ENCODE results near the gene COL5A1. TPM values are rescaled to one million over a fixed set of nuclear protein-coding genes. Genes with fewer than 3 reads are reported as not detected.
"Not testable (repeated sequence)": the region's sequence is repeated elsewhere in the genome, so short reads cannot be mapped to it uniquely, and the experiment has no call there.

The COL5A1 gene
- total RNA-seq, 8 experiments from 2014 or later = 1.9 to 141 (median 3.6) TPM

GRCh38 chr9:134709512-134710270 lies 68.1 kb downstream of the COL5A1 start:
- no peak for ATAC-seq (replicated peaks in 6 of 8)
- in situ Hi-C loops (cut with MboI; ENCODE audit: low pct_unique_long_range_greater_than_20kb in 2 of 9, low sequenced_read_pairs in 9 of 9, unreplicated experiment in 9 of 9) = no loop called here
- no peak overlapping the region for H3K27ac ChIP-seq
- H3K4me1 ChIP-seq (replicated peaks in 1 of 2) = peaks cover 28 to 29% of the 10 kb centered on the region in 2 donors
- no peak overlapping the region for H3K4me3 ChIP-seq
- 93 to 100% (median 100%) methylated on average over 1 to 8 of the region's 29 CpGs; no CpG with 5 or more reads in 7 of the 10 experiments for WGBS, 10 experiments

DNA sequence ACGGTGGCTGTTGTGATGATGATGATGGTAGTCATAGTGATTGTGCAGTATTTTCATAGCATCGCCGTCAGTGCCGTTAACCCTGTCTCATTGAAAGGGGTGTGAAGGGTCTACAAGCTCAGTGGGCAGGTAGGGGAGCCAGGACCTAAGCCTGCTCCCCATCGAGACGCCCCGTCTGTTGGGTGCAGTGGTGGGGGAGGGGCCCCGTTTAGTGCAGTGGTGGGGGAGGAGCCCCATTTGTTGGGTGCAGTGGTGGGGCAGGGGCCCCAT lies 68.6 kb downstream of the COL5A1 start:
- in situ Hi-C loops (cut with MboI; ENCODE audit: low pct_unique_long_range_greater_than_20kb in 2 of 9, low sequenced_read_pairs in 9 of 9, unreplicated experiment in 9 of 9) = no loop called here
- no peak for ATAC-seq (replicated peaks in 6 of 8)
- 100% methylated on average over 3 of the region's 8 CpGs; no CpG with 5 or more reads in 9 of the 10 experiments for WGBS, 10 experiments
- Histone ChIP-seq H3K4me1 (replicated peaks in 1 of 2) (peaks cover 23 to 24% of the 10 kb centered on the region in 2 donors), H3K4me3 (no peak overlapping the region), H3K27ac (no peak overlapping the region)

DNA sequence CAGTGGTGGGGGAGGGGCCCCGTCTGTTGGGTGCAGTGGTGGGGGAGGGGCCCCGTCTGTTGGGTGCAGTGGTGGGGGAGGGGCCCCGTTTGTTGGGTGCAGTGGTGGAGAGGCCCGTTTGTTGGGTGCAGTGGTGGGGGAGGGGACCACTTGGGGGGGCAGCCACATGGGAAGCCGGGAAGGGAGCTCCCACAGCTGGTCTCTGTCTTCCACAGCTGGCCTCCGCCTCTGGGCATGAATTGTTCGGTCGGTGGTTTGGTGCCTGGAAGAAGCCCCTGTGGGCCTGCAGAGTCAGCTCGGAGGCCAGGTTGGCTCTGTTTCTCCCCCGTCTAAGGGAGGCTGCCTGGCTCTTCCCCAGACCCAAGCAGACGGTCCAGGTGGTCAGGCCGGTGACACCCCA lies 69.3 kb downstream of the COL5A1 start:
- WGBS, 10 experiments = 20% methylated on average over 1 of the region's 12 CpGs; no CpG with 5 or more reads in 9 of the 10 experiments
- no peak overlapping the region for H3K27ac ChIP-seq
- in situ Hi-C loops (cut with MboI; ENCODE audit: low pct_unique_long_range_greater_than_20kb in 2 of 9, low sequenced_read_pairs in 9 of 9, unreplicated experiment in 9 of 9) = no loop called here

GRCh38 chr9:134712243-134712642 lies 70.6 kb downstream of the COL5A1 start:
- WGBS, 10 experiments = no CpG with 5 or more reads among the region's 2 CpGs
- ATAC-seq (replicated peaks in 6 of 8) = no peak
- peaks cover 15% of the 10 kb centered on the region in 2 donors for H3K4me1 ChIP-seq (replicated peaks in 1 of 2)
- in situ Hi-C loops (cut with MboI; ENCODE audit: low pct_unique_long_range_greater_than_20kb in 2 of 9, low sequenced_read_pairs in 9 of 9, unreplicated experiment in 9 of 9) = no loop called here
- H3K4me3 ChIP-seq = no peak overlapping the region
- no peak overlapping the region for H3K27ac ChIP-seq

More for the DNA sequence above, 69.3 kb downstream of the COL5A1 start:
- ATAC-seq (replicated peaks in 6 of 8) = no peak
- no peak overlapping the region for H3K4me3 ChIP-seq
- H3K4me1 ChIP-seq (replicated peaks in 1 of 2) = peaks cover 21 to 23% of the 10 kb centered on the region in 2 donors

GRCh38 chr9:134712926-134713325 lies 71.3 kb downstream of the COL5A1 start:
- WGBS, 10 experiments = 53 to 83% methylated on average over 3 to 4 of the region's 10 CpGs; no CpG with 5 or more reads in 8 of the 10 experiments
- H3K4me1 ChIP-seq (replicated peaks in 1 of 2) = peaks cover 8% of the 10 kb centered on the region in 2 donors
- H3K4me3 ChIP-seq = no peak overlapping the region
- in situ Hi-C loops (cut with MboI; ENCODE audit: low pct_unique_long_range_greater_than_20kb in 2 of 9, low sequenced_read_pairs in 9 of 9, unreplicated experiment in 9 of 9) = no loop called here
- ATAC-seq (replicated peaks in 6 of 8) = peak in 5 of 8 experiments; percentile 35 to 69 (median 65)
- H3K27ac ChIP-seq = peak overlapping the region in 1 of 2 donors; percentile 33

GRCh38 chr9:134715536-134715935 lies 73.9 kb downstream of the COL5A1 start:
- H3K4me1 ChIP-seq (replicated peaks in 1 of 2); H3K4me3 ChIP-seq; in situ Hi-C loops (cut with MboI; ENCODE audit: low pct_unique_long_range_greater_than_20kb in 2 of 9, low sequenced_read_pairs in 9 of 9, unreplicated experiment in 9 of 9); H3K27ac ChIP-seq; ATAC-seq (replicated peaks in 6 of 8): not testable (repeated sequence)
- WGBS, 10 experiments = 20 to 100% (median 68%) methylated on average over 1 to 2 of the region's 5 CpGs; no CpG with 5 or more reads in 4 of the 10 experiments

- Histone ChIP-seq H3K27ac (no peak overlapping the region), H3K4me3 (no peak overlapping the region), H3K4me1 (replicated peaks in 1 of 2) (no peaks in the 10 kb centered on the region)
- ATAC-seq (replicated peaks in 6 of 8) = no peak
- in situ Hi-C loops (cut with MboI; ENCODE audit: low pct_unique_long_range_greater_than_20kb in 2 of 9, low sequenced_read_pairs in 9 of 9, unreplicated experiment in 9 of 9) = no loop called here
- WGBS, 10 experiments = 13 to 100% (median 83%) methylated on average over 1 to 7 of the region's 8 CpGs; no CpG with 5 or more reads in 6 of the 10 experiments
Observed at GRCh38 chr9:134716067-134716466, 74.5 kb downstream of the COL5A1 start.

DNA sequence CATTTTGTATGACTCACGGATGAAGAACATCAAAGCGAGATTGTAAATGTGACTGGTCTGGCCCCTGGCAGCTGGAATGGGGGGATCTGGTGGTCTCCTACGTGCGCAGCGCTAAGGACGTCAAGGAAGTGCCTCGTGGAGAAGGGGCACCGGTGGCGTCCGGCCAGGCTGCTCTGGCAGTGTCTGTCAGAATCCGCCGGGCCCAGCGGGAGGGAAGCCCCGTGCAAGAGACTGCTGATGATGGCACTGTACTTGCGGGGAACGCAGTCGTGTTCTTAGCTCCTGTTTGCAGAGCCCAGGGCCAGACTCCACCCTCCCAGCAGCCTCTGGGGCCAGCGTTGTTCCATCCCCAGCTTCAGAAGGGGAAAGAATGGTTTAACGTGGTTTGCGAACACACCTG lies 75.5 kb downstream of the COL5A1 start:
- Histone ChIP-seq H3K27ac (no peak overlapping the region), H3K4me3 (no peak overlapping the region), H3K4me1 (replicated peaks in 1 of 2) (no peaks in the 10 kb centered on the region)
- 80 to 96% (median 87%) methylated on average over 2 to 11 of the region's 20 CpGs; no CpG with 5 or more reads in 5 of the 10 experiments for WGBS, 10 experiments
- no peak for ATAC-seq (replicated peaks in 6 of 8)
- in situ Hi-C loops (cut with MboI; ENCODE audit: low pct_unique_long_range_greater_than_20kb in 2 of 9, low sequenced_read_pairs in 9 of 9, unreplicated experiment in 9 of 9) = no loop called here

GRCh38 chr9:134717924-134718645 lies 76.5 kb downstream of the COL5A1 start:
- in situ Hi-C loops (cut with MboI; ENCODE audit: low pct_unique_long_range_greater_than_20kb in 2 of 9, low sequenced_read_pairs in 9 of 9, unreplicated experiment in 9 of 9) = no loop called here
- H3K4me1 ChIP-seq (replicated peaks in 1 of 2) = no peaks in the 10 kb centered on the region
- no peak overlapping the region for H3K4me3 ChIP-seq
- peak in 1 of 8 experiments; percentile 33 for ATAC-seq (replicated peaks in 6 of 8)
- no peak overlapping the region for H3K27ac ChIP-seq
- 77 to 90% (median 86%) methylated on average over 1 to 12 of the region's 24 CpGs; no CpG with 5 or more reads in 6 of the 10 experiments for WGBS, 10 experiments

DNA sequence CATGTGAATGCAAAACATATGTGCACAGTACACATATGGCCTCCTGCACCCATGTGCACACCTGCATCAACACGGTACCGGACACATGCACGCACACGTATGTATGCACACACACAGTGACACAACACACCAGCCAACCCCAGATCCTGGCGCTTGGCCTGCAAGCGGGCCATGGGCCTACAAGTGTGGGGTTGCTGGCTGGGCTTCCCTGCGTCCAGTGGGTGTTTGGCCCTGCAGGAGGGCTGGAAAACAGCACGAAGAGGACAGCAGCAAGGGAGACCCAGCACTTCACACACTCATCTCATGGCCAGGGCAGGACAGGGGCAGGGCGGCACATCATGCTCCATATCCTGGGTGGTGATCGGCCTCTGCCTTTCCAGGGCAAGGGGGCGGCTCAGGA lies 77.7 kb downstream of the COL5A1 start:
- no peak overlapping the region for H3K27ac ChIP-seq

DNA sequence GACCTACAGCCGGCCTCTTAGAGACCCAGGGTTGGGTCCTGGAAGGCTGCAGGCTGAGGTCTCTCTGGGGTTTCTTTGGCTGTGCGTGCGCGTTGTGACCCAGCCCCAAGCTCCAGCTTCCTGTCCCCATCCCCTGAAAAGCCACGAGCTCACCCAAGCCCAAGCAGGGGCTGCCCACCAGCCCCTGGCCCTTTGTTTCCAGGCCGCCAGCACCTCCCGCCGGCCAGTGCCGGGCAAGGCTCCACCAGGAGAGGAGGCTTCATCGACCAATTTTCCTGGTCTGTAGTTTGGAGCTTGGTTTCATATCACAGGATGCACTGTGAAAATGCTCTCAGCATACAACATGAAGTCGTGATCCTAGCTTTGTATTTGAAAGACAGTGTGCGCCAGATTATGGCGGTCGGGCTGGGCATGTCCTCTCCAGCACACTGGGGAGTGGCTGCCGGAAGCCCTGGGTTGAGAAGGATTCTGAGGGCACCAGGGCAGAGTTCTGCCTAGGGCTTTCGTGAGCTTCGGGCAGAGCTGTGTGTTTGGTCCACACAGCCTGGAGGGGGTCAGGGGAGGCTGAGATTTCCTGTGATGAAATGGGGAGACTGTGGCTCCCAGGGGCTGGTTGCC lies 78.6 kb downstream of the COL5A1 start:
- 40 to 100% (median 91%) methylated on average over 1 to 4 of the region's 17 CpGs; no CpG with 5 or more reads in 4 of the 10 experiments for WGBS, 10 experiments
- Histone ChIP-seq H3K4me3 (no peak overlapping the region), H3K4me1 (replicated peaks in 1 of 2) (peaks cover 10 to 12% of the 10 kb centered on the region in 2 donors), H3K27ac (no peak overlapping the region)
- in situ Hi-C loops (cut with MboI; ENCODE audit: low pct_unique_long_range_greater_than_20kb in 2 of 9, low sequenced_read_pairs in 9 of 9, unreplicated experiment in 9 of 9) = no loop called here
- ATAC-seq (replicated peaks in 6 of 8) = no peak

More for the DNA sequence above, 77.7 kb downstream of the COL5A1 start:
- in situ Hi-C loops (cut with MboI; ENCODE audit: low pct_unique_long_range_greater_than_20kb in 2 of 9, low sequenced_read_pairs in 9 of 9, unreplicated experiment in 9 of 9) = no loop called here
- ATAC-seq (replicated peaks in 6 of 8) = no peak
- peaks cover 4 to 6% of the 10 kb centered on the region in 2 donors for H3K4me1 ChIP-seq (replicated peaks in 1 of 2)
- H3K4me3 ChIP-seq = no peak overlapping the region
- WGBS, 10 experiments = 80 to 100% methylated on average over 1 to 3 of the region's 11 CpGs; no CpG with 5 or more reads in 8 of the 10 experiments

DNA sequence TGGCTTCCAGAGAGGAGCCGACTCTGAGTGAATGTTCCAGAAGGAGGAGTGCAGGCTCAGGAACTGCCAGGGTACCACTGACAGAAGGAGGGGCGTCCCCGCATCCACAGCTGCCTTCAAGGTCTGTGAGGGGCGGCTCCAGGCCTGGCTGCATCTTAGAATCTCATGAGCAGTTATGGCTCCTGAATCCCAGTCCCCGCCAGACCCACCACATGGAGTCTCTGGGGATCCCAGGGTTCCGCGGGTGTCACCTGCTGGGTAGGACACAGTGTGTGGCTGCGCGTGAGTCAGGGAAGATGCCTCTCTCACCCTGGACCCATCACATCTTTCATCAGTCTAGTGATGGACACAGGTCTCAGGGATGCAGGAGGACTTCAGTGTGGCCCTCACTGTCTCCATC lies 79.2 kb downstream of the COL5A1 start:
- ATAC-seq (replicated peaks in 6 of 8) = no peak
- Histone ChIP-seq H3K27ac (no peak overlapping the region), H3K4me3 (no peak overlapping the region), H3K4me1 (replicated peaks in 1 of 2) (peaks cover 10 to 12% of the 10 kb centered on the region in 2 donors)
- 100% methylated on average over 1 to 2 of the region's 9 CpGs; no CpG with 5 or more reads in 7 of the 10 experiments for WGBS, 10 experiments
- in situ Hi-C loops (cut with MboI; ENCODE audit: low pct_unique_long_range_greater_than_20kb in 2 of 9, low sequenced_read_pairs in 9 of 9, unreplicated experiment in 9 of 9) = no loop called here

DNA sequence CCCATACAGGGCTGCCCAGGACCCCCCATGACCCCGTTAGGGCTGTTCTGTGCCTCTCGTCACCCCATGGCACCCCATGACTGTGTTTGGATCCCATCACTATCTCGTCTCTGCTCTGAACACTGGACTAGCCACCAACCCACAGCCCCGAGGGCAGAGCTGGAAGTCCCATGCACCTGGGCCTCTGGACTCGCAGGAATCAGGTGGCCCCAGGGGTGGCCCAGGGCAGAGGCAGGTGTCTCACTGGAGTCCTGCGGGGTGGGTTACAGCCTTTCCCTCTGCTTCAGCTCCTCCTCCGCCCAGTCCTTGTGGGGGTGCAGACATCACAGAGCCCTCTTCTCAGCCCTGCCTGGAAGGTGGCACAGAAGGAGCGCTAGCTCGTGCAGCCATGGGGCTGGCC lies 79.7 kb downstream of the COL5A1 start:
- peak in 1 of 8 experiments; percentile 10 for ATAC-seq (replicated peaks in 6 of 8)
- H3K4me3 ChIP-seq = no peak overlapping the region
- no peak overlapping the region for H3K27ac ChIP-seq
- 100% methylated on average over 1 to 2 of the region's 9 CpGs; no CpG with 5 or more reads in 8 of the 10 experiments for WGBS, 10 experiments
- peaks cover 10 to 12% of the 10 kb centered on the region in 2 donors for H3K4me1 ChIP-seq (replicated peaks in 1 of 2)
- in situ Hi-C loops (cut with MboI; ENCODE audit: low pct_unique_long_range_greater_than_20kb in 2 of 9, low sequenced_read_pairs in 9 of 9, unreplicated experiment in 9 of 9) = no loop called here

Measured in motor neuron (in vitro differentiated cells).